K562 (cell line): ENCODE results near the gene SECISBP2. TPM values are rescaled to one million over a fixed set of nuclear protein-coding genes. Genes with fewer than 3 reads are reported as not detected.

ENCODE experiments used
- ATAC-seq: fragments of 200-7000 bp; cut with Tn5 transposase; 3 replicates; pipeline ENCODE4 v1.9.1; 2020; ENCODE audit warnings: moderate library complexity
- BruUV-seq: library from RNA; stranded (reverse); fragments of 400-500 nt; replicated peaks from 2 replicates; lab custom pipeline; 2021; lab: Mats Ljungman, UMichigan
- CTCF ChIA-PET: fragments of 300-600 bp; formaldehyde crosslinking; extraction: SDS; loops from one replicate; lab custom pipeline; 2021; ENCODE audit warnings: low intra/inter-chr PET ratio; lab: Yijun Ruan, JAX
- POLR2A ChIA-PET: fragments of 300-600, 350-650 bp; sonication (Branson Sonifier 250); formaldehyde crosslinking; extraction: SDS; loops from one replicate; lab custom pipeline; 2021; ENCODE audit warnings: antibody characterized with exemption, inconsistent platforms; lab: Yijun Ruan, JAX
- DNase-seq, 4 experiments: peaks; one replicate each; pipeline versions ENCODE4 v3.0.0 to v3.0.0-alpha.2; 2011 to 2018; ENCODE audit warnings: low spot score in 3 of 4, mixed read lengths in 3 of 4; ENCODE audit errors: extremely low read depth in 1 of 4
- FAIRE-seq: peaks from 2 replicates; lab custom pipeline; 2011; peaks lifted over from hg19 to GRCh38; lab: Jason Lieb, UNC
- H2AFZ ChIP-seq: 2 replicates; pipeline ENCODE4 v1.6.0; 2011; ENCODE audit warnings: low read depth, low read length, control low read depth, inconsistent platforms
- H3K27ac ChIP-seq: fragments of 200-600 bp; 3 replicates; pipeline ENCODE4 v1.8.0; 2011; ENCODE audit warnings: low read depth, mild to moderate bottlenecking, control low read depth, inconsistent platforms, low read length, moderate library complexity, mixed read lengths; ENCODE audit errors: extremely low read depth
- H3K27me3 ChIP-seq, 2 experiments: fragments of 300-600 bp in 1 of 2; 2 replicates in 1 of 2; 3 replicates in 1 of 2; pipeline versions ENCODE4 v1.6.0 to v1.8.0; 2011; ENCODE audit warnings: inconsistent platforms in 2 of 2, low read length in 2 of 2, mild to moderate bottlenecking in 1 of 2, mixed read lengths in 1 of 2, moderate library complexity in 1 of 2; ENCODE audit not compliant: control insufficient read depth in 2 of 2, insufficient read depth in 2 of 2
- H3K36me3 ChIP-seq: fragments of 300-600 bp; 3 replicates; pipeline ENCODE4 v1.8.0; 2011; ENCODE audit warnings: mild to moderate bottlenecking, low read length, inconsistent platforms; ENCODE audit not compliant: control insufficient read depth, insufficient read depth
- H3K4me1 ChIP-seq, 2 experiments: fragments of 200-600 bp in 1 of 2; replicated peaks in 1 of 2; 2 replicates in 1 of 2; 3 replicates in 1 of 2; pipeline versions ENCODE4 v1.5.1 to v1.8.0; 2011; ENCODE audit warnings: inconsistent platforms in 2 of 2, low read length in 2 of 2, mild to moderate bottlenecking in 1 of 2, mixed read lengths in 1 of 2, moderate library complexity in 1 of 2; ENCODE audit not compliant: control insufficient read depth in 2 of 2, insufficient read depth in 2 of 2
- H3K4me2 ChIP-seq: 2 replicates; pipeline ENCODE4 v1.6.1; 2011; ENCODE audit warnings: low read length, control low read depth, inconsistent platforms, mixed read lengths; ENCODE audit not compliant: insufficient read depth
- H3K4me3 ChIP-seq: fragments of 200-600 bp; sonication (generic), shearing (Covaris generic); 2 replicates; pipeline ENCODE4 v1.5.1; 2016; ENCODE audit warnings: control low read depth, inconsistent platforms
- H3K79me2 ChIP-seq: fragments of 200-600 bp; 3 replicates; pipeline ENCODE4 v1.8.0; 2011; ENCODE audit warnings: low read length, inconsistent platforms; ENCODE audit not compliant: control insufficient read depth, insufficient read depth
- H3K9ac ChIP-seq, 2 experiments: 2 replicates each; pipeline versions ENCODE4 v1.6.0 to v1.6.1; 2011; ENCODE audit warnings: low read depth in 2 of 2, low read length in 2 of 2, control low read depth in 1 of 2, inconsistent platforms in 1 of 2, mild to moderate bottlenecking in 1 of 2, mixed read lengths in 1 of 2; ENCODE audit not compliant: insufficient read depth in 1 of 2
- H3K9me1 ChIP-seq: one replicate; pipeline ENCODE4 v1.6.0; 2011; ENCODE audit warnings: inconsistent platforms, mild to moderate bottlenecking, low read length, moderate library complexity; ENCODE audit not compliant: control insufficient read depth, insufficient read depth
- H3K9me3 ChIP-seq: replicated peaks from 2 replicates; pipeline ENCODE4 v1.5.1; 2011; ENCODE audit warnings: low read depth, low read length, inconsistent platforms; ENCODE audit not compliant: control insufficient read depth, insufficient read depth
- H4K20me1 ChIP-seq: replicated peaks from 2 replicates; pipeline ENCODE4 v1.6.1; 2011; ENCODE audit warnings: low read length, inconsistent platforms, mixed read lengths; ENCODE audit not compliant: control insufficient read depth, insufficient read depth
- HDAC6 ChIP-seq: IDR thresholded peaks from 2 replicates; pipeline ENCODE4 v1.6.1; 2012; ENCODE audit warnings: low read depth, mild to moderate bottlenecking, control low read depth, inconsistent platforms, low read length, moderate library complexity
- JUN ChIP-seq, 2 experiments: sonication (generic) in 1 of 2; formaldehyde crosslinking in 1 of 2; IDR thresholded peaks; 2 replicates each; pipeline versions ENCODE4 v1.6.1 to v1.8.0; 2012 to 2022; ENCODE audit warnings: borderline replicate concordance in 2 of 2, mild to moderate bottlenecking in 2 of 2, improper control_type of control experiment in 1 of 2, low read depth in 1 of 2, low read length in 1 of 2, missing genetic modification reagents in 1 of 2
- MAZ ChIP-seq, 2 experiments: fragments of 450-650 bp in 1 of 2; sonication (generic) in 1 of 2; formaldehyde crosslinking; IDR thresholded peaks in 1 of 2; conservative IDR thresholded peaks in 1 of 2; 2 replicates each; pipeline versions ENCODE4 v1.4.0 to v1.5.0; 2020; ENCODE audit warnings: mild to moderate bottlenecking in 1 of 2, missing genetic modification reagents in 1 of 2
- MCM2 ChIP-seq: fragments of 450-650 bp; IDR thresholded peaks from 2 replicates; pipeline ENCODE4 v1.6.1; 2017; ENCODE audit warnings: low read depth, mild to moderate bottlenecking
- MCM3 ChIP-seq: fragments of 450-650 bp; IDR thresholded peaks from 2 replicates; pipeline ENCODE4 v1.6.1; 2016
- STAT6 ChIP-seq: sonication (generic); formaldehyde crosslinking; IDR thresholded peaks from 2 replicates; pipeline ENCODE4 v1.8.1; 2023; ENCODE audit warnings: mild to moderate bottlenecking, missing genetic modification reagents
- SUPT5H ChIP-seq: fragments of 450-650 bp; IDR thresholded peaks from 2 replicates; pipeline ENCODE4 v1.6.1; 2016
- TSC22D4 ChIP-seq: fragments of 450-650 bp; IDR thresholded peaks from 2 replicates; pipeline ENCODE4 v1.6.1; 2016; ENCODE audit warnings: missing genetic modification characterization, missing biosample characterization, control low read depth
- WGBS: fragments of 100-300 bp; shearing (Covaris generic); methylation state at CpG from one replicate; pipeline ENCODE4 v1.1.6; 2016; ENCODE audit warnings: low coverage, mixed read lengths; ENCODE audit not compliant: insufficient coverage; ENCODE audit errors: missing lambda C conversion rate; 5-methylcytosine and 5-hydroxymethylcytosine counted together
- in situ Hi-C: fragments of 300-500 bp; cut with MboI; formaldehyde crosslinking; loops from 4 replicates; pipeline ENCODE4 v1.15.0; 2018; ENCODE audit warnings: inconsistent platforms, mixed read lengths
- intact Hi-C: fragments of 100-400 bp; cut with micrococcal nuclease; formaldehyde crosslinking; loops from 2 replicates; pipeline ENCODE4 v1.14.2; 2022
- polyA plus RNA-seq, 8 experiments: library from polyadenylated mRNA; depleted of rRNA in 4 of 8; stranded (reverse) in 5 of 8; unstranded in 3 of 8; fragments of >200 nt; fragmentation: Nextera tagmentation in 2 of 8; fragmentation: Illumina TruSeq in 1 of 8; extraction: Ambion mirVana in 2 of 8; extraction: Trizol in 1 of 8; gene quantifications; 2 replicates each; pipeline versions ENCODE4 v1.2.1 to v1.2.3, GENCODE V29; 2011 to 2014; ENCODE audit warnings: inconsistent platforms in 1 of 8, missing spikeins in 1 of 8
- total RNA-seq, 7 experiments: library from RNA; depleted of rRNA in 6 of 7; stranded (reverse); fragments of >200 nt in 6 of 7; fragmentation: Illumina TruSeq in 2 of 7; extraction: Trizol in 2 of 7; gene quantifications; 2 replicates each; pipeline versions ENCODE4 v1.2.1 to v1.2.3, GENCODE V29; 2011 to 2021; ENCODE audit warnings: low replicate concordance in 1 of 7

SECISBP2 gene
- total and polyA plus RNA-seq, 9 of the 15 experiments (the other 6 are each of a cell fraction or from before 2014, with no cell fraction given), result 3.2 to 41.6 (median 26.1) TPM

- no peak overlapping the region for H3K27ac ChIP-seq
- in situ Hi-C loops (no loop called here), intact Hi-C loops (no loop called here)
- DNase-seq (no peak), ATAC-seq (no peak), FAIRE-seq (no peak)
- no peak for TF ChIP-seq HDAC6
- no peaks in the 10 kb centered on the region for H3K9me1 ChIP-seq
- H4K20me1 ChIP-seq, result no peaks in the 10 kb centered on the region
- H3K4me1 ChIP-seq, result peaks cover 0 to 9% of the 10 kb centered on the region in 2 experiments; a peak in 2 of 5 replicates
- CTCF ChIA-PET, result no interaction called here
- H3K79me2 ChIP-seq, result no peaks in the 10 kb centered on the region
- no peaks in the 10 kb centered on the region for H3K9me3 ChIP-seq
- no TSS peak for BruUV-seq
- no peak overlapping the region for H3K9ac ChIP-seq
- POLR2A ChIA-PET, result interaction anchor here (0.5 to 0.6 kb wide), 2 partner anchors 9 to 155 kb away, joined by 4 read pairs; no protein-coding TSS in a partner anchor
- H3K27me3 ChIP-seq, result peaks cover 0 to 22% of the 10 kb centered on the region in 2 experiments; a peak in 2 of 5 replicates
- H3K4me3 ChIP-seq, result no peak overlapping the region
- no peak overlapping the region for H3K4me2 ChIP-seq
- 40% methylated on average over 3 of the region's 8 CpGs for WGBS
- no peak overlapping the region for H2AFZ ChIP-seq
- H3K36me3 ChIP-seq, result no peaks in the 10 kb centered on the region
These were observed 54.7 kb downstream of the SECISBP2 start for GRCh38 chr9:89372979-89373378.

GRCh38 chr9:89374176-89374575 is 55.9 kb downstream of the SECISBP2 start:
- Histone ChIP-seq H3K27me3 (peaks cover 6 to 19% of the 10 kb centered on the region in 2 experiments; a peak in 2 of 5 replicates), H3K4me1 (peaks cover 0 to 9% of the 10 kb centered on the region in 2 experiments; a peak in 2 of 5 replicates), H3K36me3 (no peaks in the 10 kb centered on the region), H3K4me3 (no peak overlapping the region), H3K9me3 (no peaks in the 10 kb centered on the region), H3K9me1 (no peaks in the 10 kb centered on the region), H3K79me2 (no peaks in the 10 kb centered on the region), H3K9ac (no peak overlapping the region), H3K4me2 (no peak overlapping the region), H2AFZ (no peak overlapping the region), H4K20me1 (no peaks in the 10 kb centered on the region), H3K27ac (no peak overlapping the region)
- in situ Hi-C loops (no loop called here), intact Hi-C loops (no loop called here)
- ChIA-PET POLR2A (interaction anchor here (1.2 kb wide), 1 partner anchor 64 kb away, joined by 4 read pairs; no protein-coding TSS in a partner anchor), CTCF (no interaction called here)
- no peak for ATAC-seq
- FAIRE-seq, result no peak
- no TSS peak for BruUV-seq
- no peak for DNase-seq
- 34% methylated on average over 4 of the region's 4 CpGs for whole genome bisulfite sequencing
- no peak for TF ChIP-seq TSC22D4 (tag)
- TF ChIP-seq STAT6 (CRISPR knock-in tag), result no peak
- TF ChIP-seq SUPT5H, result no peak
- no peak for TF ChIP-seq MCM3
- no peak for TF ChIP-seq JUN (IDR thresholded peaks at IDR 0.05; ENCODE audit: borderline replicate concordance, low read depth, low read length)
- no peak for TF ChIP-seq JUN (CRISPR knock-in tag; IDR thresholded peaks at IDR 0.05; ENCODE audit: borderline replicate concordance)
- no peak for TF ChIP-seq MAZ (CRISPR knock-in tag; conservative IDR thresholded peaks at IDR 0.05 in 1 of 2, IDR thresholded peaks at IDR 0.05 in 1 of 2)
- no peak for TF ChIP-seq MCM2
